Measurements from ENCODE around the gene BTBD6.

Gene BTBD6

GRCh38 chr14:105257464-105257863, 9.1 kb downstream of the BTBD6 start:
- no peak for DNase-seq (ENCODE audit: low spot score)
- Histone ChIP-seq H3K4me3 (ENCODE audit: severe bottlenecking) (no peak overlapping the region), H3K9me3 (ENCODE audit: severe bottlenecking) (no peaks in the 10 kb centered on the region), H3K27me3 (ENCODE audit: insufficient read depth, poor library complexity, severe bottlenecking) (no peaks in the 10 kb centered on the region), H3K27ac (ENCODE audit: poor library complexity, severe bottlenecking) (no peak overlapping the region), H3K4me1 (ENCODE audit: insufficient read depth, poor library complexity, severe bottlenecking) (no peaks in the 10 kb centered on the region), H3K36me3 (ENCODE audit: low read depth) (peaks cover 2% of the 10 kb centered on the region; the same call in 1 of the 2 replicates)
- no peak for ATAC-seq (ENCODE audit: low read depth)
- no peak for TF ChIP-seq CTCF (IDR thresholded peaks at IDR 0.05; ENCODE audit: poor library complexity, severe bottlenecking)

- no peaks in the 10 kb centered on the region for H3K27me3 ChIP-seq (ENCODE audit: insufficient read depth, poor library complexity, severe bottlenecking)
- no peak for ATAC-seq (ENCODE audit: low read depth)
- no peak overlapping the region for H3K27ac ChIP-seq (ENCODE audit: poor library complexity, severe bottlenecking)
- H3K9me3 ChIP-seq (ENCODE audit: severe bottlenecking), result no peaks in the 10 kb centered on the region
- peaks cover under 1% of the 10 kb centered on the region; the same call in 1 of the 2 replicates for H3K36me3 ChIP-seq (ENCODE audit: low read depth)
- H3K4me1 ChIP-seq (ENCODE audit: insufficient read depth, poor library complexity, severe bottlenecking), result no peaks in the 10 kb centered on the region
- H3K4me3 ChIP-seq (ENCODE audit: severe bottlenecking), result no peak overlapping the region
- no peak for DNase-seq (ENCODE audit: low spot score)
- TF ChIP-seq CTCF (IDR thresholded peaks at IDR 0.05; ENCODE audit: poor library complexity, severe bottlenecking), result no peak
Observed at GRCh38 chr14:105258846-105259245, 10.5 kb downstream of the BTBD6 start.

GRCh38 chr14:105260959-105261358, 12.6 kb downstream of the BTBD6 start:
- no peaks in the 10 kb centered on the region for H3K27me3 ChIP-seq (ENCODE audit: insufficient read depth, poor library complexity, severe bottlenecking)
- H3K9me3 ChIP-seq (ENCODE audit: severe bottlenecking), result no peaks in the 10 kb centered on the region
- no peak for ATAC-seq (ENCODE audit: low read depth)
- H3K36me3 ChIP-seq (ENCODE audit: low read depth), result peaks cover 6% of the 10 kb centered on the region; the same call in 1 of the 2 replicates
- H3K4me3 ChIP-seq (ENCODE audit: severe bottlenecking), result no peak overlapping the region
- no peaks in the 10 kb centered on the region for H3K4me1 ChIP-seq (ENCODE audit: insufficient read depth, poor library complexity, severe bottlenecking)
- no peak overlapping the region for H3K27ac ChIP-seq (ENCODE audit: poor library complexity, severe bottlenecking)
- DNase-seq (ENCODE audit: low spot score), result no peak
- TF ChIP-seq CTCF (IDR thresholded peaks at IDR 0.05; ENCODE audit: poor library complexity, severe bottlenecking), result no peak

GRCh38 chr14:105261781-105262180, 13.4 kb downstream of the BTBD6 start:
- H3K9me3 ChIP-seq (ENCODE audit: severe bottlenecking), result no peaks in the 10 kb centered on the region
- no peaks in the 10 kb centered on the region for H3K27me3 ChIP-seq (ENCODE audit: insufficient read depth, poor library complexity, severe bottlenecking)
- DNase-seq (ENCODE audit: low spot score) (no peak), ATAC-seq (ENCODE audit: low read depth) (no peak; the same call in 2 of the 3 replicates)
- no peaks in the 10 kb centered on the region for H3K4me1 ChIP-seq (ENCODE audit: insufficient read depth, poor library complexity, severe bottlenecking)
- TF ChIP-seq CTCF (IDR thresholded peaks at IDR 0.05; ENCODE audit: poor library complexity, severe bottlenecking), result no peak
- no peak overlapping the region for H3K27ac ChIP-seq (ENCODE audit: poor library complexity, severe bottlenecking)
- H3K4me3 ChIP-seq (ENCODE audit: severe bottlenecking), result no peak overlapping the region
- peaks cover 6% of the 10 kb centered on the region; the same call in 1 of the 2 replicates for H3K36me3 ChIP-seq (ENCODE audit: low read depth)

GRCh38 chr14:105267820-105268548, 19.7 kb downstream of the BTBD6 start:
- DNase-seq (ENCODE audit: low spot score), result no peak
- no peaks in the 10 kb centered on the region for H3K9me3 ChIP-seq (ENCODE audit: severe bottlenecking)
- TF ChIP-seq CTCF (IDR thresholded peaks at IDR 0.05; ENCODE audit: poor library complexity, severe bottlenecking), result no peak
- peaks cover 6% of the 10 kb centered on the region; the same call in 1 of the 2 replicates for H3K36me3 ChIP-seq (ENCODE audit: low read depth)
- H3K27ac ChIP-seq (ENCODE audit: poor library complexity, severe bottlenecking), result no peak overlapping the region
- peak; percentile 28; the same call in 1 of the 3 replicates for ATAC-seq (ENCODE audit: low read depth)
- H3K4me1 ChIP-seq (ENCODE audit: insufficient read depth, poor library complexity, severe bottlenecking), result no peaks in the 10 kb centered on the region
- H3K27me3 ChIP-seq (ENCODE audit: insufficient read depth, poor library complexity, severe bottlenecking), result no peaks in the 10 kb centered on the region
- H3K4me3 ChIP-seq (ENCODE audit: severe bottlenecking), result no peak overlapping the region

All from RWPE2 (cell line).